HG02852 (cell line): ENCODE data around the gene TDRD10.

Source experiments
- ATAC-seq: cut with Tn5 transposase; IDR thresholded peaks from one replicate; pipeline ENCODE4 v1.9.1; 2021; ENCODE audit warnings: mild to moderate bottlenecking, moderate library complexity; ENCODE audit not compliant: unreplicated experiment

The TDRD10 gene, protein sequence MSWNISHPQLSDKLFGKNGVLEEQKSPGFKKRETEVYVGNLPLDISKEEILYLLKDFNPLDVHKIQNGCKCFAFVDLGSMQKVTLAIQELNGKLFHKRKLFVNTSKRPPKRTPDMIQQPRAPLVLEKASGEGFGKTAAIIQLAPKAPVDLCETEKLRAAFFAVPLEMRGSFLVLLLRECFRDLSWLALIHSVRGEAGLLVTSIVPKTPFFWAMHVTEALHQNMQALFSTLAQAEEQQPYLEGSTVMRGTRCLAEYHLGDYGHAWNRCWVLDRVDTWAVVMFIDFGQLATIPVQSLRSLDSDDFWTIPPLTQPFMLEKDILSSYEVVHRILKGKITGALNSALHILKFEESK

DNA sequence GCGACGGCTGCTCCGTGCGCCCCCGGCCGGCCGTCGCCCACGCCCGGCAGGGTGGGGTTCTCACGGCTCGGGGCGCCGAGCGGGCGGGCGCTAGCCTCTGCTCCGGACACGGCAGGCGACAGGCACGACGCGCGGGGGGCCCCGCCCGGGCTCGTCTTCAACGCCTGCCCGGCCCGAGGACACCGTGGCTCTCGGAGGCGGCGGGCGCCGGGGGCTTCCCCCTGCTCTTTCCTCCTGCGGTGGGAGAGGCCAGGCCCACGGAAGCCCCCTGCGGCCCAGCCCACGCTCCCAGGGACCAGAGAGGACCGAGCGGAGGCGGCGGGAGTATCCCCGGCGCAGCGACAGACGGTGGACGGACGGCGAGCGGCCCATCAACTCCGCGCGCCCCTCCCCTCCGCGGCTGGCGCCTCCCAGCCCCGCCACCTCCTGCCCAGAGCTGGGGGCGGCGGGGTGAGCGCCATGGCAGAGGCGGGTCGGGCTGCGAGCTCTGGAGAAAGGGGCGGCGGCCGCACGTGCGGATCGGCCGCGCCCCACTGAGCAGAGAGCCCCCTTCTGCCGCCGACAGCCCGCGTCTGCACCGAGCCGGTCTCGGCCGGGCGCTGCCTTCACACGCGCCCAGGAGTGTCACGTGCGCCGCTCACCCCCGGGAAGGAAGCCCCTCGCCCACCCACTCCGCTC lies at the start of gene TDRD10, which contains the start of gene SHE:
TSS of gene TDRD10 (plus strand) at position 154 of the 678 bp plus-strand sequence. CDS start 4,685 bp downstream, outside the sequence.
TSS of gene SHE (minus strand) at position 347 of the 678 bp plus-strand sequence. CDS start 386 bp downstream, outside the sequence.
- no peak for ATAC-seq

GRCh38 chr1:154453161-154453560 lies 48.9 kb upstream of the TDRD10 start:
- no peak for ATAC-seq

GRCh38 chr1:154453574-154454352 lies 48.3 kb upstream of the TDRD10 start:
- no peak for ATAC-seq

DNA sequence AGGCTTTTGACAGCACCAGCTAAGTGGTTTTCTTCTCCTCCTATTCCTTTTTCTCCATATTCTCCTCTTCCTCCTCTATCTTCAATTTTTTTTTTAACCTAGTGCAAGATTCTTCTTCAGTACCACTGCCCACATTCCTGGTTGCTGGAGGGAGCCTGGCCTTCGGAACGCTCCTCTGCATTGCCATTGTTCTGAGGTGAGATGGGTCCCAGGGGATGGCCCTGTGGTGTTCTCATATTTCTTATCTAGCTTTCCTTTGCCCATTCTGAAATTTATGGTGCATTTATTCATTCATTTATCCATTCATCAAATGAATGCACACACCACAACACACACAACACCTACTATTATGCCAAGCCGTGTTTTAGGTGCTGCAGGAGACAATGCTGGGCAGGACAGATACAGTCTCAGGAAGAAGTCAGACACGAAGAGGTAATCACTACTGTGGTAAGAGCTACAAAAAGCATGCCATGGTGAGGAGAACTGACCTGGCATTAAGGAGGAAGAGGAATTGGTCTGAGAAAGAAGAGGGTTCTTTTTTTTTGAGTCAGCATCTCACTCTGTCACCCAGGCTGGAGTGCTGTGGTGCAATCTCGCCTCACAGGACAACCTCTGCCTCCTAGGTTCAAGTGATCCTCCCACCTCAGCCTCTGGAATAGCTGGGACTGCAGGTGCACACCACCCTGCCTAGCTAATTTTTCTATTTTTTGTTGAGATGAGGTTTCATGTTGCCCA lies 47.5 kb upstream of the TDRD10 start:
- no peak for ATAC-seq

DNA sequence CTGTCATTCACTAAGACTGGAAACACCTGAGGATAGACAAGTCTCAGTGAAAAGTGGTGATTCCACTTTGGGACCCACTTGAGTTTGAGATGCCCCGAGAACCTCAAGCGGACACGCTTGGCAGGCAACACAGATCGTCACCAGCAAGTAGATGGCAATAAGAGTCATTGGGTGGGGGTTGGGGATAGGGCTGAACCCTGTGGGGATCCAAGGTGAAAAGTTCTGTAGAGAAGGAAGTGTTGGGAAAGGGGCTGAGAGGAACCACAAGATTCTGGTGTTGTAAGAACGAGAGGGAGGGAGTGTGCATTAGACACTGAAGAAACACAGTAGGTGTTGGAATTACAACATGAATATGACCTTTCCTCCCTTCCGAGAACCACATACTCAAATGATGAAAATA lies 45.4 kb upstream of the TDRD10 start:
- no peak for ATAC-seq

DNA sequence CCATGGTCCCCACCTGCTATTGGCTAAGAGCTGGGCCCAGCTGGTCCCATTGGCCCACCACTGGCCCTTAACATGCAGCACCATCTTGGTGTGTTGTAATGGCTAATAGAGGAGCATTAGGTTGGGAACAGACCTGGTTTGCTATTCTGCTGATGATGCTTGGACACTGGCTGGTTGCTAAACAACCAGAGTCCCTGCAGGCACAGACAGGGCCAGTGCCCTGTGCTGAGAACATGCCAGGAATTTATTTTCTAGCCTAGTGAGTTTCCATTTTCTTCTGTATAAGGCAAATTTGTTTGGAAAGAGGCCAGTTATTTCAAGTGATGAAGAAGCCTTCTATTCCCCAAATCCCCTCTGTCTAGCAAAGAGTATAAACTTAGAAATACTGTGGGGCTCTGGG lies 42.9 kb upstream of the TDRD10 start:
- ATAC-seq, result no peak

- ATAC-seq, result no peak
Observed at GRCh38 chr1:154460695-154461260, 41.2 kb upstream of the TDRD10 start.

DNA sequence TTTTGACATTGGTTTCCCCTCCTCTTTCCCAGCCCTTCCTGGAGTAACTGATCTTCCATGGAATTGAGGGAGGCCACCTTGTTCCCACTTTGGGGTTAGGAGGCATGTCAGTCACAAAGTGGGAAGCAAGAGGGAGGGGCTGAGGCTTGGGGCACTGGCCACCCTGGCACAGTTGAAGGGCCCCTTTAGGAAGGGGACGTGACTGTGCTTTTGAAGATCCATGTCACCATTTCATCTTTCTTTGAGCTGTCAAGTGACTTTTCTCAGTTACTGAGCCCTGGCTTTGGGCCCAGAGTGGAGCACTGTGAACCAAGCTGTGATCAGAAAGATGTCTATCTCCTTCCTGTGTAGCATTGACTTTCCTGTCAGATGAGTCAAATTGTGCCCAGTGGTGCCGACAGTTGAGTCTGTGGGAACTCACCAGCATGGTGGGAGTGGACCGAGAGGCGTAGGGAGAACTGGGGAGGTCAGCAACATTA lies 38.5 kb upstream of the TDRD10 start:
- no peak for ATAC-seq

DNA sequence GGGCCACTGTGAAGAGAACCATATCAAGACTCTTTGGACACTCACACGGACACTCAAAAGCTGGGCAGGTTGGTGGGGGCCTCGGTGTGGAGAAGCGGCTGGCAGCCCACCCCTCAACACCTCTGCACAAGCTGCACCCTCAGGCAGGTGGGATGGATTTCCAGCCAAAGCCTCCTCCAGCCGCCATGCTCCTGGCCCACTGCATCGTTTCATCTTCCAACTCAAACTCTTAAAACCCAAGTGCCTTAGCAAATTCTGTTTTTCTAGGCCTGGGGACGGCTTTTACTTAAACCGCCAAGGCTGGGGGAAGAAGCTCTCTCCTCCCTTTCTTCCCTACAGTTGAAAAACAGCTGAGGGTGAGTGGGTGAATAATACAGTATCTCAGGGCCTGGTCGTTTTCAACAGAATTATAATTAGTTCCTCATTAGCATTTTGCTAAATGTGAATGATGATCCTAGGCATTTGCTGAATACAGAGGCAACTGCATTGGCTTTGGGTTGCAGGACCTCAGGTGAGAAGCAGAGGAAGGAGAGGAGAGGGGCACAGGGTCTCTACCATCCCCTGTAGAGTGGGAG lies 36.3 kb upstream of the TDRD10 start:
- no peak for ATAC-seq

GRCh38 chr1:154466206-154466605 lies 35.8 kb upstream of the TDRD10 start:
- ATAC-seq, result no peak

DNA sequence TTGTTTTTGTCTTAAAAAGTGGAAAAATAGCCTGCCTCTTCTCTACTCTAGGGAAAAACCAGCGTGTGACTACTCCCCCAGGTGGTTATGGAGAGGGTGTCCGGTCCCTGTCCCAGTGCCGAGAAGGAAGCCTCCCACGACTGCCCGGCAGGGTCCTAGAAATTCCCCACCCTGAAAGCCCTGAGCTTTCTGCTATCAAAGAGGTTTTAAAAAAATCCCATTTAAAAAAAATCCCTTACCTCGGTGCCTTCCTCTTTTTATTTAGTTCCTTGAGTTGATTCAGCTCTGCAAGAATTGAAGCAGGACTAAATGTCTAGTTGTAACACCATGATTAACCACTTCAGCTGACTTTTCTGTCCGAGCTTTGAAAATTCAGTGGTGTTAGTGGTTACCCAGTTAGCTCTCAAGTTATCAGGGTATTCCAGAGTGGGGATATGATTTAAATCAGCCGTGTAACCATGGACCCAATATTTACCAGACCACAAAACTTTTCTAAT lies 35.0 kb upstream of the TDRD10 start:
- ATAC-seq, result no peak

DNA sequence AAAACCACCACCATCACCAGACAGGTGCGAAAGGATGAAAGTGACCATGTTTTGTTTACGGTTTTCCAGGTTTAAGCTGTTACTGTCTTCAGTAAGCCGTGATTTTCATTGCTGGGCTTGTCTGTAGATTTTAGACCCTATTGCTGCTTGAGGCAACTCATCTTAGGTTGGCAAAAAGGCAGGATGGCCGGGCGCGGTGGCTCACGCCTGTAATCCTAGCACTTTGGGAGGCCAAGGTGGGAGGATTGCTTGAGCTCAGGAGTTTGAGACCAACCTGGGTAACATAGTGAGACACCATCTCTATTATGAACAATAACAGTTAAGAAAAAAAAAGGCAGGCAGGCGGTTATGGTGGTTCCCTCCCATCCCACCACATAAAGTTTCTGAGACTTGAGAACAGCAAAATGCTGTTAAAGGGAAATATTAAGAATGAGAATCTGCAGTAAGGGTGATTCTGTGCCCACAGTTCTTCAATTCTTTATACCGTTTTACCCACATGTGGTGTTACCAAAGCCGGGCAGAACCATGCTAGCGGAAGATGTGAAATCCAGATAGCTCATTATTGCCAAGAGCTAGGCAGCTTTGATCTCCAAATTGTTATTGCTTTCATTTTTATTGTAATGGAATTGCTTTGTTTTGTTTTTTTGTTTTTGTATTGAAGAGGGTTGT lies 34.5 kb upstream of the TDRD10 start:
- no peak for ATAC-seq

DNA sequence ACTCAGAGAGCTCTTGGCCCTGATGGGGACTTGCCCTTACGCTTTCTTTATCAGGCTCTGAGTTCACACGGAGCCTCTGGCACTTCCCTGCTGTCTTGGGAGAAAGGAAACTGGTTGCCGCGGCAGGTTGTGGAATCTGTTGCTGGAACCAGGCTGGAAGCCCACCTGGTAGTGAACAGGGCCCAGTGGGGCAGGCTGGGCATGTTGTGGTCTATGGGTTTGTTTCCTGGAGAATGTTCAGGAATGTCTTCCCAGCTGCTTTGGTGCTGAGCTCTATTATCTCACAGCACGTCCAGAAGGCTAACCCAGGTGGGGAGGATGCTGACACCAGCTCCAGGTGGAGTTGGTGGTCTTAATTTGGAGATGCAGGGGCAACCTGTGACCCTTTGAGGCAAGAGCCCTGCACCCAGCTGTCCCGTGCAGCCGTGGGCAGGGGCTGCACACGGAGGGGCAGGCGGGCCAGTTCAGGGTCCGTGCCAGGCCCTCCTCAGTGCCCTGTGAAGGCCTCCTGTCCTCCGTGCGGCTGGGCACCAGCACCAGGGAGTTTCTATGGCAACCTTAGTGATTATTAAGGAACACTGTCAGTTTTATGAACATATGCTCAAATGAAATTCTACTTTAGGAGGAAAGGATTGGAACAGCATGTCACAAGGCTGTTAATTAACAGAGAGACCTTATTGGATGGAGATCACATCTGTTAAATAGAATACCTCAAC lies 33.3 kb upstream of the TDRD10 start:
- ATAC-seq, result no peak

- no peak for ATAC-seq
Observed at GRCh38 chr1:154469844-154470560, 32.0 kb upstream of the TDRD10 start.

DNA sequence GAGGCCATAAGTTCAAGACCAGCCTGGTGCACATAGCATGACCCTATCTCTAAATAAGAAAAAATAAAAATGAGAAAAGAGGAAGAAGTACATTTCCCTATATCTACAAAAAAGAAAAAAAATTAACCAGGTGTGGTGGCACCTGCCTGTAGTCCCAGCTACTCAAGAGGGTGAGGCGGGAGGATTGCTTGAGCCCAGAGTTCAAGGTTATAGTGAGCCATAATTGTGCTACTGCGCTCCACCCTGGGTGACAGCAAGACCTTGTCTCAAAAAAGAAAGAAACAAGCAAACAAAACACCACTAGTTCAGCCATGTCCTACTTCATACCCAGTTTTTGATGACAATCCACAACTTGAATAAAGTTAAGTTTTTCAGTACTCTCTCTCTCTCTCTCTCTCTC lies 30.7 kb upstream of the TDRD10 start:
- ATAC-seq, result no peak

- no peak for ATAC-seq
Observed at GRCh38 chr1:154474802-154475201, 27.2 kb upstream of the TDRD10 start.

DNA sequence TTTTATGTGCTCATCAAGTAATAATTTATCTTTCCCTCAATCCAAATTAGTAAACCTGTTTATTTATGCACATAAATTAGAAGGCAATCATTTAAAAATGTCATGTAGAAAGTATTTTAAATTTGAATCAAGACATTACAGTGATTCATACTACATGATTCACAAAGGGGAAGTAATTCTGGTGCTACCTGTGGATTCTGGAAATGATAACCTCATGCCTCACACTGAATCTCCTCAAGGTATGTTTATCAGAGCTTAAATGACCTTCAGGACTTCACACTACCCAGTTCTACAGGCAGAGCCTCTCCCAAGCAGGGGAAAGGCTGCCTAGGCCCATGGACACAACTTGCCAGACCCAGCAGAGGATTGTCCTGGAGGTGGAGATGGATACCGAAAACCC lies 25.2 kb upstream of the TDRD10 start:
- ATAC-seq, result no peak

- no peak for ATAC-seq
Observed at GRCh38 chr1:154478013-154478412, 24.0 kb upstream of the TDRD10 start.
